Measurements from ENCODE around the gene MAP4K5. TPM values are rescaled to one million over a fixed set of nuclear protein-coding genes. Genes with fewer than 3 reads are reported as not detected.
A peak's percentile ranks its signal among the peaks of the same experiment; 100 is the strongest.

MAP4K5 gene
- total and polyA plus RNA-seq, 2 of the 4 experiments (the other 2 are of a cell fraction): 33.1 to 46.1 TPM

GRCh38 chr14:50533241-50533705 lies 904 bp upstream of the MAP4K5 start:
- Histone ChIP-seq H3K27me3 (ENCODE audit: control insufficient read depth, insufficient read depth, low read length) (no peaks in the 10 kb centered on the region), H3K9me1 (ENCODE audit: insufficient read depth, low read length) (peaks cover 12% of the 10 kb centered on the region; the same call in 1 of the 2 replicates), H3K36me3 (ENCODE audit: control insufficient read depth, insufficient read depth, low read length) (peaks cover 2% of the 10 kb centered on the region), H3K9me3 (ENCODE audit: control insufficient read depth, insufficient read depth, low read length) (no peaks in the 10 kb centered on the region), H2AFZ (replicated peaks; ENCODE audit: low read length, poor library complexity) (peak overlapping the region; percentile 96), H3K79me1 (ENCODE audit: low read depth in 1 of 2, low read length in 2 of 2) (peaks cover 3 to 22% of the 10 kb centered on the region in 2 experiments; a peak in 2 of 4 replicates), H2BK120ac (ENCODE audit: low read depth, low read length) (0 out of 2 replicates have a peak overlapping the region, but pooled peaks have one; percentile 94), H3K18ac (ENCODE audit: low read depth, low read length) (no peak overlapping the region), H3K27ac (ENCODE audit: insufficient read depth, low read length) (no peak overlapping the region), H2BK15ac (ENCODE audit: low read depth, low read length) (0 out of 3 replicates have a peak overlapping the region, but pooled peaks have one; percentile 29), H4K91ac (ENCODE audit: insufficient read depth, low read depth, low read length) (no peak overlapping the region), H2AK5ac (ENCODE audit: low read depth, low read length) (peak overlapping the region; percentile 26; the same call in 1 of the 2 replicates), H4K5ac (ENCODE audit: low read depth, low read length) (no peak overlapping the region), H3K56ac (ENCODE audit: extremely low read depth, insufficient read depth, low read length) (no peak overlapping the region), H4K8ac (ENCODE audit: low read depth in 2 of 2, low read length in 2 of 2) (peak overlapping the region in 1 of 2 experiments; percentile 68; a peak in 1 of 4 replicates), H2BK20ac (ENCODE audit: low read depth, low read length) (no peak overlapping the region), H3K14ac (replicated peaks; ENCODE audit: low read depth, low read length) (peak overlapping the region; percentile 26; the same call in 1 of the 2 replicates), H2AK9ac (replicated peaks; ENCODE audit: low read depth, low read length, poor library complexity) (no peak overlapping the region), H3K9ac (ENCODE audit: low read depth, low read length) (no peak overlapping the region), H3K4me1 (ENCODE audit: control insufficient read depth, insufficient read depth, low read length) (peaks cover 16% of the 10 kb centered on the region), H3K4me3 (ENCODE audit: insufficient read depth, low read depth, low read length) (no peak overlapping the region), H3K23ac (ENCODE audit: low read depth, low read length) (peak overlapping the region; percentile 82), H3K4me2 (ENCODE audit: low read depth, low read length) (peak overlapping the region; percentile 90), H3K4ac (ENCODE audit: low read depth, low read length) (no peak overlapping the region), H2BK5ac (ENCODE audit: low read depth, low read length, poor library complexity, severe bottlenecking) (no peak overlapping the region), H4K20me1 (ENCODE audit: insufficient read depth, low read length) (peaks cover 21% of the 10 kb centered on the region)
- ATAC-seq (ENCODE audit: low read depth) (no peak), DNase-seq (no peak)
- dilution Hi-C loops (cut with HindIII; ENCODE audit: low sequenced_read_pairs, unreplicated experiment) (no loop called here), intact Hi-C loops (cut with micrococcal nuclease) (loop anchor here (2.0 to 10.0 kb wide), 5 partner anchors 136 to 670 kb away; partner anchors contain the start of genes CDKL1, SOS2 and VCPKMT), in situ Hi-C loops (cut with MboI; ENCODE audit: low sequenced_read_pairs) (no loop called here)
- CTCF ChIA-PET: no interaction called here
- WGBS, 2 experiments (ENCODE audit: extremely low coverage in 2 of 2, insufficient read length in 1 of 2): no CpG with 5 or more reads among the region's 5 CpGs
- BruUV-seq (replicated peaks): no TSS peak
- POLR2A ChIA-PET (ENCODE audit: unreplicated experiment): no interaction called here
- no peak for TF ChIP-seq SMC3 (IDR thresholded peaks at IDR 0.05; ENCODE audit: low read depth, low read length)
- no peak for TF ChIP-seq RCOR1 (IDR thresholded peaks at IDR 0.05; ENCODE audit: insufficient replicate concordance, low read length)
- no peak for TF ChIP-seq CEBPB (IDR thresholded peaks at IDR 0.05; ENCODE audit: low read depth, low read length)
- TF ChIP-seq BHLHE40 (IDR thresholded peaks at IDR 0.05; ENCODE audit: low read depth, low read length): no peak
- no peak for TF ChIP-seq CTCF (conservative IDR thresholded peaks at IDR 0.05; ENCODE audit: low read depth, low read length)
- TF ChIP-seq NFE2L2 (IDR thresholded peaks at IDR 0.05; ENCODE audit: low read depth, low read length): no peak
- TF ChIP-seq POLR2A (IDR thresholded peaks at IDR 0.05; ENCODE audit: low read depth, low read length): no peak
- no peak for TF ChIP-seq USF2 (IDR thresholded peaks at IDR 0.05; ENCODE audit: low read depth, low read length)
- no peak for TF ChIP-seq RFX5 (IDR thresholded peaks at IDR 0.05; ENCODE audit: low read depth, low read length)
- TF ChIP-seq CHD1 (IDR thresholded peaks at IDR 0.05; ENCODE audit: low read depth, low read length): no peak
- no peak for TF ChIP-seq MAFK (IDR thresholded peaks at IDR 0.05; ENCODE audit: low read depth, low read length)
- TF ChIP-seq RAD21 (IDR thresholded peaks at IDR 0.05; ENCODE audit: low read length): no peak
- TF ChIP-seq ELK1 (IDR thresholded peaks at IDR 0.05; ENCODE audit: borderline replicate concordance, low read depth, low read length): no peak
- TF ChIP-seq MXI1 (IDR thresholded peaks at IDR 0.05; ENCODE audit: borderline replicate concordance, low read depth, low read length): no peak
- TF ChIP-seq MAZ (IDR thresholded peaks at IDR 0.05; ENCODE audit: borderline replicate concordance, low read depth, low read length): no peak
- TF ChIP-seq FOS (IDR thresholded peaks at IDR 0.05; ENCODE audit: low read depth, low read length): no peak

All from IMR-90 (cell line).